Endometrium (tissue), 2 donors: ENCODE results near the gene EI24.
A peak's percentile ranks its signal among the peaks of the same experiment; 100 is the strongest.

Source experiments
- FAIRE-seq: peaks from 2 replicates; lab custom pipeline; 2012; peaks lifted over from hg19 to GRCh38; lab: Jason Lieb, UNC
- donor health status: control.
- donor health status: control.

EI24 gene

DNA sequence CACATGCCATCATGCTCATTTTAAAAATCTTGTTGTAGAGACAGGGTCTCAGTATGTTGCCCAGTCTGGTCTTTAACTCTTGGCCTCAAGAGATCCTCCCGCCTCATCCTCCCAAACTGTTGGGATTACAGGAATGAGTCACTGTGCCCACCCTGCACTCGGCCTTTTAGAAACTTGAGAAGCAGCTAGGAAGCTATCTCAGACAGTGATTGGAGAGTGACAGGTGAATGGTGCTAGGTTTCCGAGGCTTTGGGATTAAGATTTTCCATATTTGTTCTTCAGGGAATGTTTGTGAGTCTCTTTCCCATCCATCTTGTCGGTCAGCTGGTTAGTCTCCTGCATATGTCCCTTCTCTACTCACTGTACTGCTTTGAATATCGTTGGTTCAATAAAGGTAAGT lies 10.5 kb downstream of the EI24 start:
- no peak for FAIRE-seq

DNA sequence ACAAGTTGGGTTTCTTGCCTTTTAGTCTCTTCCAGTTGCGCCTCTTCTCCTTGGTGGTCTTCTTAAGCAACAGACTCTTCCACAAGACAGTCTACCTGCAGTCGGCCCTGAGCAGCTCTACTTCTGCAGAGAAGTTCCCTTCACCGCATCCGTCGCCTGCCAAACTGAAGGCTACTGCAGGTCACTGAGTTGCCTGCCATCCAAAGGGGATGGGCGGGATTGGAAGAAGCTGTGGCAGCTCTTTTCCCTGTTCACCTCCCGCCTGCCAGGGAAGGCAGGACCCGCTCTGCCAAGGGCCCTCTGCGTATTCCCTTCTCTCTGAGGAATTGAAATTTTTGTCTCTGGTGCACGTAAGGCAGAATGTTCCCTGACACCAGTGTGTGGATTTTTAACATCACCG lies 14.2 kb downstream of the EI24 start:
- FAIRE-seq, result no peak

GRCh38 chr11:125585487-125585886 lies 16.2 kb downstream of the EI24 start:
- no peak for FAIRE-seq

- FAIRE-seq, result no peak
Observed at GRCh38 chr11:125586623-125587022, 17.3 kb downstream of the EI24 start.

- FAIRE-seq, result no peak
Observed at GRCh38 chr11:125587480-125587879, 18.2 kb downstream of the EI24 start.

- FAIRE-seq, result no peak
Observed at GRCh38 chr11:125588505-125588904, 19.2 kb downstream of the EI24 start.

GRCh38 chr11:125591649-125592304 lies 22.5 kb downstream of the EI24 start:
- no peak for FAIRE-seq

DNA sequence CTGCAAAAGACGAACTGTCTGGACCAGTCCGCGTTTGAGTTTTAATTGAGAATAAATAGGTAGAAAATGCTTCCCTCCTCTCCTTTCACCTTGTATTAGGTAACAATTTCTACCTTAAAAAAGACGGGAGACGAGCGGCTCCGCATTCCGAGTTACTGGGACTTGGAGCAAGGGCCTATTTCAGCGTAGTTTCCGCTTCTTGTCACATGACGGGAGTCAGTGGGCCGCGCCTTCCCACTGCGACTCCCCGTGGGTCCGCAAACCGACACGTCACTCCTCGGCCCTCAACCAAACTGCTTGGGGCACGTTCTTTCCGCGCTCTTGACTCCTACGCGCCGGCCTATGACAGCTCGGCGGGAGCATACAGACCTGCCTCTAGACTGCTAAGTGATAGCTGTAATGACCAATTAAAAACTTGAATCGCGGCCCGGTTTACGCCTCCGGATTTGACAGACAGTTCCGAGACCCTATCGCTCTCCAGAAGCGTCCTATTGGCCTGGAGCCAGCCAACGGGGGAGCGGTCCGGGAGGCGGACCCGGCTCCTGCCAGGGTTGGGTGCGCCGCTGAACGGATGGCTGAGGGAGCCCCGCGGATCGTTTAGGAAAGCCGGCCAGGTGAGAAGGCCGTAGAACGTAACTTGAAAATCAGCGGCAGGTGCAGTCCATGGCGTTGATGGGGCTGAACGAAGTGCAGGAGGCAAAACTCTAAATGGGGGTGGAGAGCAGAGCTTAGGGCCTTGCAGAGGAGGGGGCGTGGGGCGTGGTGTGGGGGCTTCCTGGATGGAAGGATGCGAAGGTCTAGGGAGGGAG lies 23.2 kb downstream of the EI24 start, which contains the start of gene STT3A:
Gene STT3A (plus strand): TSS at position 548 of the 809 bp plus-strand sequence. CDS start 3,064 bp downstream, outside the sequence.
- peak; percentile 99 for FAIRE-seq

DNA sequence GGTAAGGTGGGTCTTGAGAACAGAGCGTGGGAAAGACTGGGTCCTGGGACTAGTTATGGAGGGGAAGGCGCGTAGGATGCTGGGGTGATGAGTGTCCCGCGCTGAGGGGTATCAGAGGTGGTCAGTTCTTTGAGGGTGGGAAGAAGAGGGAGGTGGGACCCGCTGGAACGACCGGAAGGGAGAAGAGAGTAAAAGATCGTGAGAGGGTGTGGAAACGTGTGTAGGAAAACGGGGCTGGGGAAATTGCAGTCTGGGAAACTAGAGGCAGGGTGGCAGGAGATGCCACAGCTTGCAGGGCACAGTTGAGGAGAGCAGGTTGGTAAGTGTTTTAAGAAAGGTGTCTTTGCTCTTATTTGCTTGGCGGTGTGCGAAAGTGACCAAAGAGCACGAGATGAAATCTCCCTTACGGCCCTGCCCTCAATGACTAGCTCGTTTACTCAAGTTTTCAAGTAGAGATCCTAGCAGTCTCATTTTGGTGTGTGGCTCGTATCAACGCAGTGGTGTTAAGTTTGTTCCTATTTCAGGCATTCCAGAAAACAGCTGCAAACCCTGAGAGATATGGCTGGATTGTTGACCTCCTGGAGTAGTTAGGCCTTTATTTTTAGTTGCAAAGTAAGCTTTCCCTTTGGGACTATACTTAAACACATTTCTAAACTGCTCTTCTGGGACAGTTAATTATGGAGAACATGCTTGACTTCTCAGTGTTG lies 24.0 kb downstream of the EI24 start:
- FAIRE-seq, result no peak

- no peak for FAIRE-seq
Observed at GRCh38 chr11:125594958-125595357, 25.7 kb downstream of the EI24 start.

DNA sequence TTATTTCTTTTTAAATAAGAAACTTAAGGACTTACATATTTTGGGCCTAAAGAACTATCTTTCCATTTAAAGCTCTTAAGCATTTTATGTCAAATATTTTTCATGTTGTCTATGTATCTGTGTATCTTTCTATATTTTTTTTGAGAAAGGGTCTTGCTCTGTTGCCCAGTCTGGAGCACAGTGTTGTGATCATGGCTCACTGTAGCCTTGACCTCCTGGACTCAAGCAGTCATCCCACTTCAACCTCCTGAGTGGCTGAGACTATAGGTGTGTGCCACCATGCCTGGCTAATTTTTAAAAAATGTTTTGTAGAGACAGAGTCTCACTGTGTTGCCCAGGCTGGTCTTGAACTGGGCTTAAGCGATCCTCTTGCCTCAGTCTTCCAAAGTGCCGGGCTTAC lies 31.4 kb downstream of the EI24 start:
- no peak for FAIRE-seq

DNA sequence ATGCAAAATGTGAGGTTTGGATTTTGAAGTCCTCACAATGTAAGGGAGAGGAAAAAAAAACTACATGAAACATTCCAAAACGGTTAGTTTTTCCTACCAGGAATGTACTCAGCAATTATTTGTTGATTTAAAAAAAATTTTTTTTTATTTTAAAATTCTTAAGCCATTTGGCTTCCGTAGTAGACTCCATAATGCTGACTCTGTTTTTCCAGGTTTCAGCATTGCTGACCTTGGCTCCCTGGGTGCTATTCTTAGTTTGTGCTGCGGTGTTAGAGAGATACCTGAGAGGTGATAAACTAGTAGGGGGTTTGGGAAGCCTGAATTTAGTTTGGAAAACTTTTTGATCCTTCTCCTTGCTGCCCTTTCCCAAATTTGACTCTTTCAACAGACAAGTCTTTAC lies 33.9 kb downstream of the EI24 start:
- no peak for FAIRE-seq

GRCh38 chr11:125605417-125605816 lies 36.1 kb downstream of the EI24 start:
- no peak for FAIRE-seq

DNA sequence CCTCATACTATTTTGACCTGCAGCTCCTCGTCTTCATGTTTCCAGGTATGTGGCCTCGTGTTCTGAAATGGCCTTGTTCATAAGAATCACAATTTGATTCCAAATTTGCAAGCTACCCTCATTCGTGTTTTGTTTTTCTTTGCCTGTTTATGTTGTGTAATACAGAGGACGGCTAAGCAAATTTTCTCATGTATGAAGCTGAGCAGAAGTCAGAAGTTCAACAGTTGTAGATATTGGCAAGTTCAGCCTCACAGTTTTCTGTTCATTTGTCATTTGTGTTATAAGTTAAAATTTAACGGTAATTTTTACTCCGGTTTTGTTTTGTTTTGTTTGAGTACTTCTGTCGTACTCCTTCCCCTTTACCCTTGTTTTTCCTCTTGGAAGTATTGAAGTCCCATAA lies 40.3 kb downstream of the EI24 start:
- no peak for FAIRE-seq

DNA sequence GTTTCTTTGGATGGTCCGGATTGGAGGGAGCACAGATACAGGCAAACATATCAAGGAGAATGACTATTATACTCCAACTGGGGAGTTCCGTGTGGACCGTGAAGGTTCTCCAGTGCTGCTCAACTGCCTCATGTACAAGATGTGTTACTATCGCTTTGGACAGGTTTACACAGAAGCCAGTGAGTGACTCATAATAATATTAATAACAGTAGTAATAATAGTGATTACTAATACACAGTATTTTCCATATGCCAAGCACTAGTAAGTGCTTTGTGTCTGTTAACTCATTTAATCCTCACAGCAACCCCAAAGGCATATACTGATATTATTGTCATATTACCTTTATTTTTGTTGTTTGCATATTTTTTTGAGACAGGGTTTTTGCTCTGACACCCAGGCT lies 49.1 kb downstream of the EI24 start:
- FAIRE-seq, result no peak

GRCh38 chr11:125621995-125622394 lies 52.7 kb downstream of the EI24 start:
- FAIRE-seq, result no peak

GRCh38 chr11:125623064-125623463 lies 53.8 kb downstream of the EI24 start:
- no peak for FAIRE-seq

GRCh38 chr11:125624756-125625213 lies 55.5 kb downstream of the EI24 start, which contains the start of gene CHEK1:
Gene CHEK1 (plus strand): TSS chr11:125625163. CDS start chr11:125626769, 1,606 bp downstream.
- FAIRE-seq, result no peak

DNA sequence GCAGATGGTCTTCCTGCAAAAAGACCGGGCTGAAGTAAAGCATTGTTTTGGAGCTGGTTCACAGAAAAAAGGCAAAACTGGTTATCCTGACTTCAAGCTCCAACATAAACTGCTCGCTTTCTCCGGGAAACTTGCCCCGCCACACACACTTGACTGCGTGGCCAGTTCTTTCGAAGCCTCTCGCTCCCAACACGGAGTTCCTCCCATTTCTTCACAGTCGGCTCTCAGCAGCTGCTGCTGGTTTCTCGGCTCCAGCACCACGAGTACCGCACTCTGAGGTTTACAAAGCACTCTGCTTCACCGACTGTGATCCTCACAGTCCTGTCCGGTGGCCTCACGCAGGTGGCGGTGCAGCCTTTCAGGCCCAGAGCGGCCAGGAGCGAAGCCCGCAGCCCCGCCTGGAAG lies 56.0 kb downstream of the EI24 start:
- FAIRE-seq, result no peak

GRCh38 chr11:125625630-125626287 lies 56.5 kb downstream of the EI24 start:
- peak; percentile 37 for FAIRE-seq

- no peak for FAIRE-seq
Observed at GRCh38 chr11:125626288-125626950, 57.1 kb downstream of the EI24 start.
